IPS DF 6.9 (cell line): ENCODE results near the gene MS4A15.
"Not testable (repeated sequence)": the region's sequence is repeated elsewhere in the genome, so short reads cannot be mapped to it uniquely, and the experiment has no call there.

Experiments
- DNase-seq: peaks from one replicate; pipeline ENCODE4 v3.0.0-alpha.2; 2013; ENCODE audit warnings: low read depth, low spot score
- H3K27ac ChIP-seq: one replicate; pipeline ENCODE4 v1.5.1; 2013; ENCODE audit warnings: low read length, control low read depth
- H3K27me3 ChIP-seq: 2 replicates; pipeline ENCODE4 v1.6.1; 2013; ENCODE audit warnings: mild to moderate bottlenecking, low read length; ENCODE audit not compliant: control insufficient read depth, insufficient read depth
- H3K36me3 ChIP-seq: 2 replicates; pipeline ENCODE4 v1.6.1; 2013; ENCODE audit warnings: low read length; ENCODE audit not compliant: control insufficient read depth, insufficient read depth
- H3K4me1 ChIP-seq: 2 replicates; pipeline ENCODE4 v1.6.1; 2013; ENCODE audit warnings: low read length; ENCODE audit not compliant: control insufficient read depth, insufficient read depth
- H3K4me3 ChIP-seq: 2 replicates; pipeline ENCODE4 v1.5.1; 2013; ENCODE audit warnings: mild to moderate bottlenecking, low read length
- H3K9me3 ChIP-seq: 2 replicates; pipeline ENCODE4 v1.6.1; 2013; ENCODE audit warnings: low read length, inconsistent platforms; ENCODE audit not compliant: control insufficient read depth, insufficient read depth
- WGBS: extraction: QIAGEN DNeasy Blood & Tissue Kit; methylation state at CpG from one replicate; pipeline ENCODE4 v1.1.7; 2013; ENCODE audit warnings: mixed read lengths, missing lambda C conversion rate; ENCODE audit not compliant: insufficient read length, insufficient coverage; 5-methylcytosine and 5-hydroxymethylcytosine counted together

MS4A15 gene

GRCh38 chr11:60816590-60817157, 60.0 kb downstream of the MS4A15 start:
- no peaks in the 10 kb centered on the region; the same call in 1 of the 2 replicates for H3K9me3 ChIP-seq
- no peaks in the 10 kb centered on the region for H3K27me3 ChIP-seq
- WGBS = no CpG with 5 or more reads among the region's 2 CpGs
- DNase-seq = no peak
- no peaks in the 10 kb centered on the region for H3K36me3 ChIP-seq
- no peak overlapping the region for H3K4me3 ChIP-seq
- H3K4me1 ChIP-seq = no peaks in the 10 kb centered on the region
- no peak overlapping the region for H3K27ac ChIP-seq

- Histone ChIP-seq H3K4me1 (no peaks in the 10 kb centered on the region), H3K27ac (no peak overlapping the region), H3K27me3 (no peaks in the 10 kb centered on the region), H3K4me3 (no peak overlapping the region), H3K9me3 (no peaks in the 10 kb centered on the region; the same call in 1 of the 2 replicates), H3K36me3 (no peaks in the 10 kb centered on the region)
- WGBS = no CpG with 5 or more reads among the region's 4 CpGs
- no peak for DNase-seq
Observed at GRCh38 chr11:60818057-60818456, 61.4 kb downstream of the MS4A15 start.

- WGBS = no CpG with 5 or more reads among the region's 15 CpGs
- no peaks in the 10 kb centered on the region for H3K9me3 ChIP-seq
- no peak overlapping the region for H3K4me3 ChIP-seq
- no peaks in the 10 kb centered on the region for H3K4me1 ChIP-seq
- DNase-seq = no peak
- H3K27ac ChIP-seq = no peak overlapping the region
- H3K27me3 ChIP-seq = no peaks in the 10 kb centered on the region
- H3K36me3 ChIP-seq = no peaks in the 10 kb centered on the region
Observed at GRCh38 chr11:60821827-60822599, 65.3 kb downstream of the MS4A15 start.

GRCh38 chr11:60823745-60824306, 67.2 kb downstream of the MS4A15 start:
- DNase-seq, H3K9me3 ChIP-seq, H3K27ac ChIP-seq, H3K4me1 ChIP-seq, H3K4me3 ChIP-seq, H3K27me3 ChIP-seq, H3K36me3 ChIP-seq: not testable (repeated sequence)
- no CpG with 5 or more reads among the region's 5 CpGs for WGBS

- no peak overlapping the region for H3K27ac ChIP-seq
- H3K4me3 ChIP-seq = no peak overlapping the region
- no peaks in the 10 kb centered on the region for H3K27me3 ChIP-seq
- WGBS = no CpG with 5 or more reads among the region's 5 CpGs
- H3K9me3 ChIP-seq = no peaks in the 10 kb centered on the region
- H3K4me1 ChIP-seq = no peaks in the 10 kb centered on the region
- no peaks in the 10 kb centered on the region for H3K36me3 ChIP-seq
- no peak for DNase-seq
Observed at GRCh38 chr11:60825118-60825517, 68.5 kb downstream of the MS4A15 start.

- no peaks in the 10 kb centered on the region for H3K4me1 ChIP-seq
- H3K27ac ChIP-seq = no peak overlapping the region
- no peaks in the 10 kb centered on the region for H3K27me3 ChIP-seq
- no peaks in the 10 kb centered on the region for H3K36me3 ChIP-seq
- no peaks in the 10 kb centered on the region for H3K9me3 ChIP-seq
- H3K4me3 ChIP-seq = no peak overlapping the region
- DNase-seq = no peak
- WGBS = no CpG with 5 or more reads among the region's 6 CpGs
Observed at GRCh38 chr11:60825790-60826189, 69.1 kb downstream of the MS4A15 start.
